K562 (cell line): ENCODE data around the gene SPHK2. TPM values are rescaled to one million over a fixed set of nuclear protein-coding genes. Genes with fewer than 3 reads are reported as not detected.
A peak's percentile ranks its signal among the peaks of the same experiment; 100 is the strongest.

ENCODE experiments used
- CBX3 ChIP-seq, 2 experiments: IDR thresholded peaks; 1 replicate in 1 of 2; 2 replicates in 1 of 2; pipeline ENCODE4 v1.6.1; 2012; ENCODE audit warnings: inconsistent platforms in 2 of 2, low read length in 2 of 2, borderline replicate concordance in 1 of 2, control low read depth in 1 of 2
- CHD2 ChIP-seq: IDR thresholded peaks from 2 replicates; pipeline ENCODE4 v1.6.1; 2011; ENCODE audit warnings: low read depth, low read length
- KLF10 ChIP-seq: fragments of 250-450 bp; sonication (Bioruptor Pico); IDR thresholded peaks from 2 replicates; pipeline ENCODE4 v1.6.1; 2021; ENCODE audit warnings: matching md5 sums
- PHB ChIP-seq: fragments of 250-450 bp; sonication (Bioruptor Pico); IDR thresholded peaks from 2 replicates; pipeline ENCODE4 v1.5.0; 2021
- PML ChIP-seq: IDR thresholded peaks from 2 replicates; pipeline ENCODE4 v1.6.1; 2012; ENCODE audit warnings: low read length, inconsistent platforms
- ZFP30 ChIP-seq: fragments of 250-450 bp; sonication (Bioruptor Pico); IDR thresholded peaks from 2 replicates; pipeline ENCODE4 v1.8.0; 2022; ENCODE audit warnings: moderate library complexity, mild to moderate bottlenecking, inconsistent platforms, borderline replicate concordance
- ZNF133 ChIP-seq: fragments of 250-450 bp; sonication (Bioruptor Pico); IDR thresholded peaks from 2 replicates; pipeline ENCODE4 v1.4.0; 2020; ENCODE audit warnings: mild to moderate bottlenecking
- ZNF232 ChIP-seq: sonication (generic); formaldehyde crosslinking; IDR thresholded peaks from 2 replicates; pipeline ENCODE4 v1.8.0; 2022; ENCODE audit warnings: mild to moderate bottlenecking, missing genetic modification reagents
- ZNF282 ChIP-seq: sonication (generic); formaldehyde crosslinking; IDR thresholded peaks from 2 replicates; pipeline ENCODE4 v1.8.1; 2023; ENCODE audit warnings: missing genetic modification reagents
- polyA plus RNA-seq, 8 experiments: library from polyadenylated mRNA; depleted of rRNA in 4 of 8; stranded (reverse) in 5 of 8; unstranded in 3 of 8; fragments of >200 nt; fragmentation: Nextera tagmentation in 2 of 8; fragmentation: Illumina TruSeq in 1 of 8; extraction: Ambion mirVana in 2 of 8; extraction: Trizol in 1 of 8; gene quantifications; 2 replicates each; pipeline versions ENCODE4 v1.2.1 to v1.2.3, GENCODE V29; 2011 to 2014; ENCODE audit warnings: inconsistent platforms in 1 of 8, missing spikeins in 1 of 8
- total RNA-seq, 7 experiments: library from RNA; depleted of rRNA in 6 of 7; stranded (reverse); fragments of >200 nt in 6 of 7; fragmentation: Illumina TruSeq in 2 of 7; extraction: Trizol in 2 of 7; gene quantifications; 2 replicates each; pipeline versions ENCODE4 v1.2.1 to v1.2.3, GENCODE V29; 2011 to 2021; ENCODE audit warnings: low replicate concordance in 1 of 7
- TF ChIP-seq, protein P1 (sequence below): fragments of 250-450 bp; sonication (Bioruptor Pico); IDR thresholded peaks from 2 replicates; pipeline ENCODE4 v1.8.0; 2021; ENCODE audit warnings: mild to moderate bottlenecking, moderate library complexity
- TF ChIP-seq, protein P2 (sequence below): sonication (generic); formaldehyde crosslinking; IDR thresholded peaks from 2 replicates; pipeline ENCODE4 v1.8.0; 2022; ENCODE audit warnings: missing genetic modification reagents, mild to moderate bottlenecking, moderate library complexity, borderline replicate concordance
- TF ChIP-seq, protein P3 (sequence below): sonication (generic); formaldehyde crosslinking; IDR thresholded peaks from 2 replicates; pipeline ENCODE4 v1.8.0; 2022; ENCODE audit warnings: mild to moderate bottlenecking, missing genetic modification reagents
- TF ChIP-seq, protein P4 (sequence below): fragments of 450-650 bp; IDR thresholded peaks from 2 replicates; pipeline ENCODE4 v1.6.1; 2014; ENCODE audit warnings: low read depth, mild to moderate bottlenecking, moderate library complexity, borderline replicate concordance
- TF ChIP-seq, protein P5 (sequence below): sonication (generic); formaldehyde crosslinking; IDR thresholded peaks from 2 replicates; pipeline ENCODE4 v1.8.0; 2022; ENCODE audit warnings: mild to moderate bottlenecking, missing genetic modification reagents
- TF ChIP-seq, protein P6 (sequence below): fragments of 250-450 bp; sonication (Bioruptor Pico); IDR thresholded peaks from 2 replicates; pipeline ENCODE4 v1.4.0; 2020; ENCODE audit warnings: mild to moderate bottlenecking, moderate library complexity, borderline replicate concordance

The SPHK2 gene
- total and polyA plus RNA-seq, 9 of the 15 experiments (the other 6 are each of a cell fraction or from before 2014, with no cell fraction given) = 0.10 to 15.2 (median 2.9) TPM

DNA sequence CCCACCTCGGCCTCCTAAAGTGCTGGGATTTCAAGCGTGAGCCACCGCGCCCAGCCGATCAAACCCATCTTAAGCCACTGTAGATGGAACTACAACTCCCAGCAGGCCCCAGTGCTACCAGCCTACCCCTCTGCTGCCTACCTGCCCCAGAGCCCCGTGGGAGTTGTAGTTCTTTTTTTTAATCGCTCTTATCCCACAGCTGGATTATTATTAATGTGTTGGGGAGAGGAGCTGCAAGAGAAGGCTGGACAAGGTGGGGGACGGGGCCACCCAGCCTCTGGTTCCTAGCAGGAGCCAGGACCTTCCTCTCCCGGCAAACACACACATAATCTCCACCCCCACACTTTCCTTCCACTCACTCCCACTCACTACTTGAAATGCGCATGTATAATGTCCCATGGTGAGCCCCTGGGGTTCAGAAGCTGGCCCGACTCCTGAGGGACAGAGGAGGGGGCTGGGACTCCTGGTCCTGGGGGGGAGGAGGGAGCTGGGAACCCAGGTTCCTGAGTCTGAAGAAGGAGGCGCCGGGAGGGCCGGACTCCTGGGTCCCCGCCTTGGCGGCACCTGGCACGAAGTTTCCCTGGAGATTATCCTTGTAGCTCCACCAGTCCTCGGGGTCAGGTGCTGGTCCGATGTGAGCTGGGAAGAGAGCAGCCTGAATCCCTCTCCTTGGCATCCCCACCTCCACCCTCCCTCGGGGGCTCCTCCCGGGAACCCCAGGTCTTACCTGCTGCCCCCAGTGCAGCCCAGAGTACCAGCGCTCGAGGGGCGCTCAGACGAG, 25.7 kb downstream of the SPHK2 start (continued):
- TF ChIP-seq, protein P1, sequence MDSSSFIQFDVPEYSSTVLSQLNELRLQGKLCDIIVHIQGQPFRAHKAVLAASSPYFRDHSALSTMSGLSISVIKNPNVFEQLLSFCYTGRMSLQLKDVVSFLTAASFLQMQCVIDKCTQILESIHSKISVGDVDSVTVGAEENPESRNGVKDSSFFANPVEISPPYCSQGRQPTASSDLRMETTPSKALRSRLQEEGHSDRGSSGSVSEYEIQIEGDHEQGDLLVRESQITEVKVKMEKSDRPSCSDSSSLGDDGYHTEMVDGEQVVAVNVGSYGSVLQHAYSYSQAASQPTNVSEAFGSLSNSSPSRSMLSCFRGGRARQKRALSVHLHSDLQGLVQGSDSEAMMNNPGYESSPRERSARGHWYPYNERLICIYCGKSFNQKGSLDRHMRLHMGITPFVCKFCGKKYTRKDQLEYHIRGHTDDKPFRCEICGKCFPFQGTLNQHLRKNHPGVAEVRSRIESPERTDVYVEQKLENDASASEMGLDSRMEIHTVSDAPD = no peak
- TF ChIP-seq ZNF282 (no peak), PHB (CRISPR knock-in tag) (no peak), ZNF133 (no peak), CHD2 (peak; percentile 14; the same call in 1 of the 2 replicates), ZFP30 (no peak), ZNF232 (CRISPR knock-in tag) (no peak), CBX3 (IDR thresholded peaks at IDR 0.05; ENCODE audit: borderline replicate concordance in 1 of 2, low read length in 2 of 2) (no peak), KLF10 (CRISPR knock-in tag) (no peak), PML (no peak)
- TF ChIP-seq, protein P2, sequence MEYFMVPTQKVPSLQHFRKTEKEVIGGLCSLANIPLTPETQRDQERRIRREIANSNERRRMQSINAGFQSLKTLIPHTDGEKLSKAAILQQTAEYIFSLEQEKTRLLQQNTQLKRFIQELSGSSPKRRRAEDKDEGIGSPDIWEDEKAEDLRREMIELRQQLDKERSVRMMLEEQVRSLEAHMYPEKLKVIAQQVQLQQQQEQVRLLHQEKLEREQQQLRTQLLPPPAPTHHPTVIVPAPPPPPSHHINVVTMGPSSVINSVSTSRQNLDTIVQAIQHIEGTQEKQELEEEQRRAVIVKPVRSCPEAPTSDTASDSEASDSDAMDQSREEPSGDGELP (CRISPR knock-in tag) = peak; percentile 74
- TF ChIP-seq, protein P3, sequence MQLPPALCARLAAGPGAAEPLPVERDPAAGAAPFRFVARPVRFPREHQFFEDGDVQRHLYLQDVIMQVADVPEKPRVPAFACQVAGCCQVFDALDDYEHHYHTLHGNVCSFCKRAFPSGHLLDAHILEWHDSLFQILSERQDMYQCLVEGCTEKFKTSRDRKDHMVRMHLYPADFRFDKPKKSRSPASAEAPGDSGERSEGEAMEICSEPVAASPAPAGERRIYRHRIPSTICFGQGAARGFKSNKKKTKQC (CRISPR knock-in tag) = no peak
- TF ChIP-seq, protein P4, sequence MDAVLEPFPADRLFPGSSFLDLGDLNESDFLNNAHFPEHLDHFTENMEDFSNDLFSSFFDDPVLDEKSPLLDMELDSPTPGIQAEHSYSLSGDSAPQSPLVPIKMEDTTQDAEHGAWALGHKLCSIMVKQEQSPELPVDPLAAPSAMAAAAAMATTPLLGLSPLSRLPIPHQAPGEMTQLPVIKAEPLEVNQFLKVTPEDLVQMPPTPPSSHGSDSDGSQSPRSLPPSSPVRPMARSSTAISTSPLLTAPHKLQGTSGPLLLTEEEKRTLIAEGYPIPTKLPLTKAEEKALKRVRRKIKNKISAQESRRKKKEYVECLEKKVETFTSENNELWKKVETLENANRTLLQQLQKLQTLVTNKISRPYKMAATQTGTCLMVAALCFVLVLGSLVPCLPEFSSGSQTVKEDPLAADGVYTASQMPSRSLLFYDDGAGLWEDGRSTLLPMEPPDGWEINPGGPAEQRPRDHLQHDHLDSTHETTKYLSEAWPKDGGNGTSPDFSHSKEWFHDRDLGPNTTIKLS = peak; percentile 92
- TF ChIP-seq, protein P5, sequence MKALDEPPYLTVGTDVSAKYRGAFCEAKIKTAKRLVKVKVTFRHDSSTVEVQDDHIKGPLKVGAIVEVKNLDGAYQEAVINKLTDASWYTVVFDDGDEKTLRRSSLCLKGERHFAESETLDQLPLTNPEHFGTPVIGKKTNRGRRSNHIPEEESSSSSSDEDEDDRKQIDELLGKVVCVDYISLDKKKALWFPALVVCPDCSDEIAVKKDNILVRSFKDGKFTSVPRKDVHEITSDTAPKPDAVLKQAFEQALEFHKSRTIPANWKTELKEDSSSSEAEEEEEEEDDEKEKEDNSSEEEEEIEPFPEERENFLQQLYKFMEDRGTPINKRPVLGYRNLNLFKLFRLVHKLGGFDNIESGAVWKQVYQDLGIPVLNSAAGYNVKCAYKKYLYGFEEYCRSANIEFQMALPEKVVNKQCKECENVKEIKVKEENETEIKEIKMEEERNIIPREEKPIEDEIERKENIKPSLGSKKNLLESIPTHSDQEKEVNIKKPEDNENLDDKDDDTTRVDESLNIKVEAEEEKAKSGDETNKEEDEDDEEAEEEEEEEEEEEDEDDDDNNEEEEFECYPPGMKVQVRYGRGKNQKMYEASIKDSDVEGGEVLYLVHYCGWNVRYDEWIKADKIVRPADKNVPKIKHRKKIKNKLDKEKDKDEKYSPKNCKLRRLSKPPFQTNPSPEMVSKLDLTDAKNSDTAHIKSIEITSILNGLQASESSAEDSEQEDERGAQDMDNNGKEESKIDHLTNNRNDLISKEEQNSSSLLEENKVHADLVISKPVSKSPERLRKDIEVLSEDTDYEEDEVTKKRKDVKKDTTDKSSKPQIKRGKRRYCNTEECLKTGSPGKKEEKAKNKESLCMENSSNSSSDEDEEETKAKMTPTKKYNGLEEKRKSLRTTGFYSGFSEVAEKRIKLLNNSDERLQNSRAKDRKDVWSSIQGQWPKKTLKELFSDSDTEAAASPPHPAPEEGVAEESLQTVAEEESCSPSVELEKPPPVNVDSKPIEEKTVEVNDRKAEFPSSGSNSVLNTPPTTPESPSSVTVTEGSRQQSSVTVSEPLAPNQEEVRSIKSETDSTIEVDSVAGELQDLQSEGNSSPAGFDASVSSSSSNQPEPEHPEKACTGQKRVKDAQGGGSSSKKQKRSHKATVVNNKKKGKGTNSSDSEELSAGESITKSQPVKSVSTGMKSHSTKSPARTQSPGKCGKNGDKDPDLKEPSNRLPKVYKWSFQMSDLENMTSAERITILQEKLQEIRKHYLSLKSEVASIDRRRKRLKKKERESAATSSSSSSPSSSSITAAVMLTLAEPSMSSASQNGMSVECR (CRISPR knock-in tag) = peak; percentile 26; the same call in 1 of the 2 replicates
- TF ChIP-seq, protein P6, sequence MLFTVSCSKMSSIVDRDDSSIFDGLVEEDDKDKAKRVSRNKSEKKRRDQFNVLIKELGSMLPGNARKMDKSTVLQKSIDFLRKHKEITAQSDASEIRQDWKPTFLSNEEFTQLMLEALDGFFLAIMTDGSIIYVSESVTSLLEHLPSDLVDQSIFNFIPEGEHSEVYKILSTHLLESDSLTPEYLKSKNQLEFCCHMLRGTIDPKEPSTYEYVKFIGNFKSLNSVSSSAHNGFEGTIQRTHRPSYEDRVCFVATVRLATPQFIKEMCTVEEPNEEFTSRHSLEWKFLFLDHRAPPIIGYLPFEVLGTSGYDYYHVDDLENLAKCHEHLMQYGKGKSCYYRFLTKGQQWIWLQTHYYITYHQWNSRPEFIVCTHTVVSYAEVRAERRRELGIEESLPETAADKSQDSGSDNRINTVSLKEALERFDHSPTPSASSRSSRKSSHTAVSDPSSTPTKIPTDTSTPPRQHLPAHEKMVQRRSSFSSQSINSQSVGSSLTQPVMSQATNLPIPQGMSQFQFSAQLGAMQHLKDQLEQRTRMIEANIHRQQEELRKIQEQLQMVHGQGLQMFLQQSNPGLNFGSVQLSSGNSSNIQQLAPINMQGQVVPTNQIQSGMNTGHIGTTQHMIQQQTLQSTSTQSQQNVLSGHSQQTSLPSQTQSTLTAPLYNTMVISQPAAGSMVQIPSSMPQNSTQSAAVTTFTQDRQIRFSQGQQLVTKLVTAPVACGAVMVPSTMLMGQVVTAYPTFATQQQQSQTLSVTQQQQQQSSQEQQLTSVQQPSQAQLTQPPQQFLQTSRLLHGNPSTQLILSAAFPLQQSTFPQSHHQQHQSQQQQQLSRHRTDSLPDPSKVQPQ (CRISPR knock-in tag) = no peak
